DOHH2 (cell line): ENCODE results near the gene HTR2C.

Experiments used
- CTCF ChIP-seq: fragments of 200-600 bp; sonication (generic); IDR thresholded peaks from one replicate; pipeline ENCODE4 v1.5.1; 2014; ENCODE audit warnings: antibody characterized with exemption, mild to moderate bottlenecking, low read depth, low read length; ENCODE audit not compliant: poor library complexity, severe bottlenecking
- EZH2phosphoT487 ChIP-seq: fragments of 200-600 bp; sonication (generic); IDR thresholded peaks from 2 replicates; pipeline ENCODE4 v1.6.1; 2017; ENCODE audit warnings: borderline replicate concordance, mild to moderate bottlenecking, antibody characterized with exemption, low read length, moderate library complexity, mixed read lengths

DNA sequence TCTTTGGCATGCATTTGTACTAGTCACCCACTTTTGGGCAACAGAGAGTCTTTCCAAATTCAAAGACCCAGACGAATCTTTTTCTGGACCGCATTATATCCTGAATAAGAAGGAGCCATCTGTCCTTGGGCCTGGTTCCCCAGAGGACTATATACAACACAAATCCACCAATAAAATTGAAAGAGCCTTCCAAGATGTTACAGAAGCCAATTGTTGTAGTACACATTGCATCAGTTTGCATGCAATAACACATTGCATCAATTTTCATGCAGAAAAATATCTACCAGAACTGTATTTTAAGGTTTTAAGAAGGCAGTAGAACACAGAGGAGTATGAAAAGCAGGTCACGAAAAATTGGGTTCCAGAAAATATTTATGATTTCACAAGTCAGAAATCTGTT is 203.2 kb downstream of the HTR2C start:
- TF ChIP-seq CTCF (no peak), EZH2phosphoT487 (no peak)
